HEK293 (cell line): Measurements from ENCODE around the gene FOXC1.

Experiments used
- EGR2 ChIP-seq: fragments of 450-650 bp; formaldehyde crosslinking; IDR thresholded peaks from 2 replicates; pipeline ENCODE4 v1.5.1; 2016; ENCODE audit warnings: low read depth, missing biosample characterization, missing genetic modification characterization
- GLIS1 ChIP-seq: fragments of 450-650 bp; formaldehyde crosslinking; IDR thresholded peaks from 2 replicates; pipeline ENCODE4 v1.5.1; 2016; ENCODE audit warnings: missing biosample characterization, missing genetic modification characterization
- PRDM1 ChIP-seq: fragments of 450-650 bp; formaldehyde crosslinking; IDR thresholded peaks from 2 replicates; pipeline ENCODE4; 2016; ENCODE audit warnings: missing biosample characterization, missing genetic modification characterization
- PRDM10 ChIP-seq: fragments of 450-650 bp; formaldehyde crosslinking; IDR thresholded peaks from 2 replicates; pipeline ENCODE4 v1.5.1; 2016; ENCODE audit warnings: missing biosample characterization, missing genetic modification characterization
- WT1 ChIP-seq: fragments of 450-650 bp; formaldehyde crosslinking; IDR thresholded peaks from 2 replicates; pipeline ENCODE4 v1.5.1; 2016; ENCODE audit warnings: missing biosample characterization, missing genetic modification characterization
- ZBTB17 ChIP-seq: fragments of 450-650 bp; formaldehyde crosslinking; IDR thresholded peaks from 2 replicates; pipeline ENCODE4 v1.5.1; 2016; ENCODE audit warnings: missing biosample characterization, missing genetic modification characterization
- ZBTB20 ChIP-seq: fragments of 450-650 bp; formaldehyde crosslinking; IDR thresholded peaks from 2 replicates; pipeline ENCODE4 v1.5.1; 2016; ENCODE audit warnings: missing biosample characterization, missing genetic modification characterization
- ZFHX2 ChIP-seq: fragments of 450-650 bp; formaldehyde crosslinking; conservative IDR thresholded peaks from 2 replicates; pipeline ENCODE4 v1.5.1; 2016; ENCODE audit warnings: missing biosample characterization, missing genetic modification characterization
- ZNF2 ChIP-seq: fragments of 450-650 bp; formaldehyde crosslinking; IDR thresholded peaks from 2 replicates; pipeline ENCODE4 v1.5.1; 2016; ENCODE audit warnings: missing biosample characterization, missing genetic modification characterization
- ZNF221 ChIP-seq: fragments of 450-650 bp; formaldehyde crosslinking; IDR thresholded peaks from 2 replicates; pipeline ENCODE4 v1.5.1; 2017; ENCODE audit warnings: missing biosample characterization, missing genetic modification characterization, borderline replicate concordance
- ZNF335 ChIP-seq: fragments of 450-650 bp; formaldehyde crosslinking; conservative IDR thresholded peaks from 2 replicates; pipeline ENCODE4 v1.5.1; 2016; ENCODE audit warnings: missing biosample characterization, missing genetic modification characterization
- ZNF398 ChIP-seq: fragments of 450-650 bp; formaldehyde crosslinking; IDR thresholded peaks from 2 replicates; pipeline ENCODE4 v1.5.1; 2017; ENCODE audit warnings: missing biosample characterization, missing genetic modification characterization
- ZNF600 ChIP-seq: fragments of 450-650 bp; formaldehyde crosslinking; IDR thresholded peaks from 2 replicates; pipeline ENCODE4 v1.5.1; 2016; ENCODE audit warnings: missing biosample characterization, missing genetic modification characterization
- ZNF621 ChIP-seq: fragments of 450-650 bp; formaldehyde crosslinking; IDR thresholded peaks from 2 replicates; pipeline ENCODE4 v1.5.1; 2017; ENCODE audit warnings: missing biosample characterization, missing genetic modification characterization
- ZNF792 ChIP-seq: fragments of 450-650 bp; formaldehyde crosslinking; IDR thresholded peaks from 2 replicates; pipeline ENCODE4 v1.5.1; 2016; ENCODE audit warnings: missing biosample characterization, missing genetic modification characterization
- ZNF837 ChIP-seq: fragments of 450-650 bp; formaldehyde crosslinking; IDR thresholded peaks from 2 replicates; pipeline ENCODE4 v1.5.1; 2016; ENCODE audit warnings: missing biosample characterization, missing genetic modification characterization
- ZSCAN4 ChIP-seq: fragments of 450-650 bp; formaldehyde crosslinking; IDR thresholded peaks from 2 replicates; pipeline ENCODE4 v1.5.1; 2017; ENCODE audit warnings: missing biosample characterization, missing genetic modification characterization
- TF ChIP-seq, protein P1 (sequence below): fragments of 450-650 bp; formaldehyde crosslinking; IDR thresholded peaks from 2 replicates; pipeline ENCODE4 v1.5.1; 2016; ENCODE audit warnings: missing biosample characterization, missing genetic modification characterization

Gene FOXC1

DNA sequence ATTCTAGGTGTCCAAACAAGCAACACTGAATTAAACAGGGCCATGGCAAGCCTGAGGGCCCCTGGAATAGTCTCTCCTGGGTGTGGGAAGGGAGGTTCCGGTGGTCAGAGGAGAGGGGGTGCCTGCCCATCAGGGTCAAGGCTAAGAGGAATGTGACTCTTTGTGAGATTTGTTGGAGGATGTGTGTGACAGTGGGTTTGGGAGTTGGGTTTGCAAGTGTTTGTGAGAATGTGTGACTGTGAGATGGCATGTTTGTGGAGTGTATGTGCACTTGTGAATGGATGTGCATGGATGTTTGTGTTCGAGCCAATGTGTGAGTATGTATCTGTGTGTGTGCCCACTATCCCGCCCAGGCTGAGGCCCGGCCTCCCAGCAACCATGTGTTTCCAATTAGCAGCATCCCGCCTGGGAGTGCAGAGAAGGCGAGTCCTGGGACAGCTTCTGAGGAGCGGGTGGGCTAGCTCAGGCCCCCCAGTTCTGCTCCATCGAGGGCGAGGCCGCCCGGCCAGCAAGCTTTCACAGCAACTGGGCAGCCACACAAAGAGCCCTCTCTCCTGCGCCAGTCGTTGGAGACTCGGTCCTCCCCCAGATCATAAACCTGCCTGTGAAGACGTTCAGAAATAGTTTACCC lies 12.6 kb downstream of the FOXC1 start (continued):
- TF ChIP-seq ZNF398 (tag by site-specific recombination) = peak; percentile 41; the same call in 1 of the 2 replicates
- TF ChIP-seq ZBTB20 (tag by site-specific recombination) = peak; percentile 92
- TF ChIP-seq, protein P1, sequence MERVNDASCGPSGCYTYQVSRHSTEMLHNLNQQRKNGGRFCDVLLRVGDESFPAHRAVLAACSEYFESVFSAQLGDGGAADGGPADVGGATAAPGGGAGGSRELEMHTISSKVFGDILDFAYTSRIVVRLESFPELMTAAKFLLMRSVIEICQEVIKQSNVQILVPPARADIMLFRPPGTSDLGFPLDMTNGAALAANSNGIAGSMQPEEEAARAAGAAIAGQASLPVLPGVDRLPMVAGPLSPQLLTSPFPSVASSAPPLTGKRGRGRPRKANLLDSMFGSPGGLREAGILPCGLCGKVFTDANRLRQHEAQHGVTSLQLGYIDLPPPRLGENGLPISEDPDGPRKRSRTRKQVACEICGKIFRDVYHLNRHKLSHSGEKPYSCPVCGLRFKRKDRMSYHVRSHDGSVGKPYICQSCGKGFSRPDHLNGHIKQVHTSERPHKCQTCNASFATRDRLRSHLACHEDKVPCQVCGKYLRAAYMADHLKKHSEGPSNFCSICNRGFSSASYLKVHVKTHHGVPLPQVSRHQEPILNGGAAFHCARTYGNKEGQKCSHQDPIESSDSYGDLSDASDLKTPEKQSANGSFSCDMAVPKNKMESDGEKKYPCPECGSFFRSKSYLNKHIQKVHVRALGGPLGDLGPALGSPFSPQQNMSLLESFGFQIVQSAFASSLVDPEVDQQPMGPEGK (tag by site-specific recombination) = peak; percentile 70
- TF ChIP-seq PRDM1 = no peak
- TF ChIP-seq GLIS1 (tag by site-specific recombination) = peak; percentile 45
- peak; percentile 38; the same call in 1 of the 2 replicates for TF ChIP-seq PRDM10 (tag by site-specific recombination)
- peak; percentile 90 for TF ChIP-seq ZNF335
- TF ChIP-seq ZFHX2 (tag by site-specific recombination) = peak; percentile 55
- TF ChIP-seq EGR2 = peak; percentile 65
- peak; percentile 87 for TF ChIP-seq ZBTB17 (tag by site-specific recombination)
- TF ChIP-seq ZNF221 = no peak
- TF ChIP-seq ZNF600 (tag by site-specific recombination) = peak; percentile 96
- 0 out of 2 replicates have a peak, but pooled peaks have one; percentile 37 for TF ChIP-seq ZNF2 (tag by site-specific recombination)
- TF ChIP-seq WT1 (tag by site-specific recombination) = peak; percentile 67
- TF ChIP-seq ZNF621 (tag by site-specific recombination) = no peak
- TF ChIP-seq ZNF792 = peak; percentile 85
- TF ChIP-seq ZNF837 (tag by site-specific recombination) = peak; percentile 62; the same call in 1 of the 2 replicates
- peak; percentile 94 for TF ChIP-seq ZSCAN4
